Fibroblast of pulmonary artery (primary cell): ENCODE data around the gene CEP170B.
A peak's percentile ranks its signal among the peaks of the same experiment; 100 is the strongest.

Source experiments
- DNase-seq: peaks from one replicate; pipeline ENCODE4 v3.0.0-alpha.2; 2010; ENCODE audit warnings: low read depth
- H3K4me3 ChIP-seq: replicated peaks from 2 replicates; pipeline ENCODE4 v1.5.1; 2011; ENCODE audit warnings: low read depth, mild to moderate bottlenecking, control low read depth, low read length, moderate library complexity
- CTCF ChIP-seq: IDR thresholded peaks from 2 replicates; pipeline ENCODE4 v1.5.1; 2011; ENCODE audit warnings: mild to moderate bottlenecking, control low read depth, low read length, inconsistent platforms; ENCODE audit errors: missing control alignments

Gene CEP170B

GRCh38 chr14:104868811-104869572, 3.9 kb downstream of the CEP170B start:
- no peak for TF ChIP-seq CTCF
- H3K4me3 ChIP-seq: no peak overlapping the region
- no peak for DNase-seq

- H3K4me3 ChIP-seq: no peak overlapping the region
- DNase-seq: no peak
- TF ChIP-seq CTCF: no peak
Measured at GRCh38 chr14:104869669-104870367, 4.8 kb downstream of the CEP170B start.

- no peak for DNase-seq
Measured at GRCh38 chr14:104870368-104871144, 5.5 kb downstream of the CEP170B start.

GRCh38 chr14:104871145-104871655, 6.1 kb downstream of the CEP170B start:
- no peak overlapping the region for H3K4me3 ChIP-seq
- TF ChIP-seq CTCF: no peak

More at GRCh38 chr14:104870368-104871144, 5.5 kb downstream of the CEP170B start:
- H3K4me3 ChIP-seq: no peak overlapping the region
- peak; percentile 31 for TF ChIP-seq CTCF

GRCh38 chr14:104871656-104872468, 6.8 kb downstream of the CEP170B start:
- DNase-seq: no peak
- no peak for TF ChIP-seq CTCF
- H3K4me3 ChIP-seq: no peak overlapping the region

More at GRCh38 chr14:104871145-104871655, 6.1 kb downstream of the CEP170B start:
- no peak for DNase-seq
